GM19467 (cell line): ENCODE results near the gene UNC80.
A peak's percentile ranks its signal among the peaks of the same experiment; 100 is the strongest.

Source experiments
- ATAC-seq: cut with Tn5 transposase; IDR thresholded peaks from one replicate; pipeline ENCODE4 v1.9.1; 2021; ENCODE audit warnings: mild to moderate bottlenecking, moderate library complexity; ENCODE audit not compliant: unreplicated experiment

Gene UNC80

GRCh38 chr2:209908511-209908910 is 136.9 kb downstream of the UNC80 start:
- no peak for ATAC-seq

GRCh38 chr2:209911486-209911885 is 139.9 kb downstream of the UNC80 start:
- no peak for ATAC-seq

GRCh38 chr2:209913786-209914345 is 142.2 kb downstream of the UNC80 start:
- no peak for ATAC-seq

GRCh38 chr2:209917154-209917771 is 145.6 kb downstream of the UNC80 start:
- ATAC-seq: no peak

GRCh38 chr2:209918251-209918650 is 146.6 kb downstream of the UNC80 start:
- no peak for ATAC-seq

- no peak for ATAC-seq
Measured at GRCh38 chr2:209922116-209922515, 150.5 kb downstream of the UNC80 start.

- no peak for ATAC-seq
Measured at GRCh38 chr2:209929369-209929768, 157.7 kb downstream of the UNC80 start.

GRCh38 chr2:209933499-209934483 is 162.2 kb downstream of the UNC80 start:
- ATAC-seq: no peak

- no peak for ATAC-seq
Measured at GRCh38 chr2:209936106-209936666, 164.6 kb downstream of the UNC80 start.

GRCh38 chr2:209937893-209938292 is 166.3 kb downstream of the UNC80 start:
- ATAC-seq: no peak

- no peak for ATAC-seq
Measured at GRCh38 chr2:209938906-209939305, 167.3 kb downstream of the UNC80 start.

- no peak for ATAC-seq
Measured at GRCh38 chr2:209940936-209941335, 169.3 kb downstream of the UNC80 start.

GRCh38 chr2:209942426-209942825 is 170.8 kb downstream of the UNC80 start:
- ATAC-seq: no peak

GRCh38 chr2:209942936-209943605 is 171.4 kb downstream of the UNC80 start:
- ATAC-seq: no peak

GRCh38 chr2:209943776-209944175 is 172.1 kb downstream of the UNC80 start:
- no peak for ATAC-seq

GRCh38 chr2:209946539-209946938 is 174.9 kb downstream of the UNC80 start:
- no peak for ATAC-seq

- ATAC-seq: no peak
Measured at GRCh38 chr2:209956271-209956670, 184.6 kb downstream of the UNC80 start.

- no peak for ATAC-seq
Measured at GRCh38 chr2:209958016-209958415, 186.4 kb downstream of the UNC80 start.

GRCh38 chr2:209960045-209960444 is 188.4 kb downstream of the UNC80 start:
- ATAC-seq: no peak

GRCh38 chr2:209960676-209961630 is 189.3 kb downstream of the UNC80 start:
- ATAC-seq: peak; percentile 92
